K562 (cell line): ENCODE data around the gene AK2. TPM values are rescaled to one million over a fixed set of nuclear protein-coding genes. Genes with fewer than 3 reads are reported as not detected.
A peak's percentile ranks its signal among the peaks of the same experiment; 100 is the strongest.

Source experiments
- AFF1 ChIP-seq, 2 experiments: fragments of 450-650 bp; IDR thresholded peaks; 2 replicates each; pipeline ENCODE4 v1.6.1; 2018; ENCODE audit warnings: mild to moderate bottlenecking in 2 of 2, low read depth in 1 of 2; ENCODE audit not compliant: partially characterized antibody in 2 of 2
- ATF2 ChIP-seq: sonication (generic); formaldehyde crosslinking; IDR thresholded peaks from 2 replicates; pipeline ENCODE4 v1.8.1; 2022; ENCODE audit warnings: missing genetic modification reagents
- BACH1 ChIP-seq: fragments of 200-800 bp; sonication (Bioruptor generic); IDR thresholded peaks from 2 replicates; pipeline ENCODE4 v1.6.1; 2016; ENCODE audit warnings: missing genetic modification characterization, missing compliant biosample characterization
- REST ChIP-seq, 2 experiments: fragments of 450-650 bp; formaldehyde crosslinking in 1 of 2; IDR thresholded peaks; 2 replicates each; pipeline versions ENCODE4 v1.4.0 to v1.6.1; 2014 to 2020; ENCODE audit warnings: mild to moderate bottlenecking in 2 of 2, borderline replicate concordance in 1 of 2, low read depth in 1 of 2
- SMARCB1 ChIP-seq: IDR thresholded peaks from 2 replicates; pipeline ENCODE4 v1.6.1; 2011; ENCODE audit warnings: improper control_type of control experiment, low read depth; ENCODE audit not compliant: insufficient read length
- TBL1XR1 ChIP-seq, 2 experiments: IDR thresholded peaks; 2 replicates each; pipeline ENCODE4 v1.6.1; 2012; ENCODE audit warnings: improper control_type of control experiment in 2 of 2, low read length in 2 of 2, mild to moderate bottlenecking in 1 of 2
- TEAD4 ChIP-seq, 2 experiments: sonication (generic) in 1 of 2; formaldehyde crosslinking in 1 of 2; IDR thresholded peaks; 2 replicates each; pipeline versions ENCODE4 v1.6.1 to v1.8.0; 2012 to 2022; ENCODE audit warnings: borderline replicate concordance in 1 of 2, inconsistent platforms in 1 of 2, low read length in 1 of 2, mild to moderate bottlenecking in 1 of 2, missing genetic modification reagents in 1 of 2
- ZNF12 ChIP-seq: sonication (generic); formaldehyde crosslinking; IDR thresholded peaks from 2 replicates; pipeline ENCODE4 v1.4.0; 2020; ENCODE audit warnings: mild to moderate bottlenecking, missing genetic modification reagents
- polyA plus RNA-seq, 8 experiments: library from polyadenylated mRNA; depleted of rRNA in 4 of 8; stranded (reverse) in 5 of 8; unstranded in 3 of 8; fragments of >200 nt; fragmentation: Nextera tagmentation in 2 of 8; fragmentation: Illumina TruSeq in 1 of 8; extraction: Ambion mirVana in 2 of 8; extraction: Trizol in 1 of 8; gene quantifications; 2 replicates each; pipeline versions ENCODE4 v1.2.1 to v1.2.3, GENCODE V29; 2011 to 2014; ENCODE audit warnings: inconsistent platforms in 1 of 8, missing spikeins in 1 of 8
- total RNA-seq, 7 experiments: library from RNA; depleted of rRNA in 6 of 7; stranded (reverse); fragments of >200 nt in 6 of 7; fragmentation: Illumina TruSeq in 2 of 7; extraction: Trizol in 2 of 7; gene quantifications; 2 replicates each; pipeline versions ENCODE4 v1.2.1 to v1.2.3, GENCODE V29; 2011 to 2021; ENCODE audit warnings: low replicate concordance in 1 of 7

AK2 gene
- total and polyA plus RNA-seq, 9 of the 15 experiments (the other 6 are each of a cell fraction or from before 2014, with no cell fraction given) = 105 to 1,050 (median 509) TPM

GRCh38 chr1:32989160-32990050, 47.3 kb downstream of the AK2 start (continued):
- TF ChIP-seq AFF1 (IDR thresholded peaks at IDR 0.05; ENCODE audit: low read depth in 1 of 2, partially characterized antibody in 2 of 2) (peak; percentile 51 to 61), SMARCB1 (no peak), REST (IDR thresholded peaks at IDR 0.05; ENCODE audit: borderline replicate concordance) (peak; percentile 83), REST (CRISPR knock-in tag; IDR thresholded peaks at IDR 0.05; ENCODE audit: low read depth) (no peak), ZNF12 (CRISPR knock-in tag) (no peak), TEAD4 (IDR thresholded peaks at IDR 0.05; ENCODE audit: low read length) (peak; percentile 60; the same call in 1 of the 2 replicates), TEAD4 (CRISPR knock-in tag; IDR thresholded peaks at IDR 0.05; ENCODE audit: borderline replicate concordance) (no peak), BACH1 (peak; percentile 83; the same call in 1 of the 2 replicates), ATF2 (no peak), TBL1XR1 (IDR thresholded peaks at IDR 0.05; ENCODE audit: low read length in 2 of 2) (peak in 1 of 2 experiments; percentile 70; a peak in 2 of 4 replicates)
